GM12892 (cell line): ENCODE measurements around the gene ZGLP1.

Experiments
- POLR2A ChIP-seq: IDR thresholded peaks from 2 replicates; pipeline ENCODE4 v1.6.1; 2011; ENCODE audit warnings: low read depth, low read length, control low read depth
- POLR2AphosphoS5 ChIP-seq: IDR thresholded peaks from 2 replicates; pipeline ENCODE4 v1.6.1; 2011; ENCODE audit warnings: low read depth, low read length, control low read depth
- TAF1 ChIP-seq: IDR thresholded peaks from 2 replicates; pipeline ENCODE4 v1.6.1; 2011; ENCODE audit warnings: low read depth, mild to moderate bottlenecking, control low read depth, low read length, borderline replicate concordance

DNA sequence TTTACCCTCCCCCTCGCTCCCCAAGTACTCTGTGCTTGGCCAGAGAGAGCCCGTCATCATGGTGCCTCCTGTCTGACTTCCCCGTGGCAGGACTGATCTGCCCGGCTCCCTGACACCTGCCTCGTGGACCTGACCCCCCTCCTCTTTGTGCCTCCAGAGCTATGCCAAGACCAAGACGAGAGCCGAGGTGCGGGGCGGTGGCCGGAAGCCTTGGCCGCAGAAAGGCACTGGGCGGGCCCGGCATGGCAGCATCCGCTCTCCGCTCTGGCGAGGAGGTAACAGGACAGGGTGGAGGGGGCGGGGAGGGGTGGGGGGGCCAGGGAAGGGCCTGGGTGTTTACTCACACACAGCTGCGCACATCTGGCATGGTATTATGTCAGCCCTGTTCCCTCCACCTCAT is 53.1 kb downstream of the ZGLP1 start:
- TF ChIP-seq POLR2A (no peak), POLR2AphosphoS5 (no peak), TAF1 (no peak)
